Activated T-helper 17 cell treated with anti-CD3 and anti-CD28 coated beads, Interleukin-2, amount 50 U/mL, for 72 hours (primary cell): ENCODE measurements around the gene RNF38. TPM values are rescaled to one million over a fixed set of nuclear protein-coding genes. Genes with fewer than 3 reads are reported as not detected.
A peak's percentile ranks its signal among the peaks of the same experiment; 100 is the strongest.
"Not testable (repeated sequence)": the region's sequence is repeated elsewhere in the genome, so short reads cannot be mapped to it uniquely, and the experiment has no call there.

Experiments used
- ATAC-seq: fragments of 150-1000 bp; cut with Tn5 transposase; replicated peaks from 2 replicates; pipeline ENCODE4 v1.10.0; 2021; ENCODE audit warnings: mild to moderate bottlenecking, moderate library complexity
- H3K27ac Mint-ChIP-seq: one replicate; pipeline ENCODE4 v1.8.0; 2022; ENCODE audit warnings: mixed read lengths
- H3K27me3 Mint-ChIP-seq: one replicate; pipeline ENCODE4 v1.8.0; 2022; ENCODE audit warnings: mixed read lengths
- H3K36me3 Mint-ChIP-seq: one replicate; pipeline ENCODE4 v1.8.0; 2022; ENCODE audit warnings: low read depth, mild to moderate bottlenecking, mixed read lengths
- H3K4me1 Mint-ChIP-seq: one replicate; pipeline ENCODE4 v1.8.0; 2022; ENCODE audit warnings: mixed read lengths
- H3K4me3 Mint-ChIP-seq: one replicate; pipeline ENCODE4 v1.8.0; 2022; ENCODE audit warnings: mild to moderate bottlenecking, mixed read lengths
- H3K9me3 Mint-ChIP-seq: one replicate; pipeline ENCODE4 v1.8.0; 2022; ENCODE audit warnings: mixed read lengths
- total RNA-seq, 2 donors: library from RNA; stranded (reverse); gene quantifications; one replicate each; pipeline ENCODE4 v1.2.3, GENCODE V29; 2022

Gene RNF38
- total RNA-seq, 2 donors from 2014 or later: 39.1 to 39.3 TPM

DNA sequence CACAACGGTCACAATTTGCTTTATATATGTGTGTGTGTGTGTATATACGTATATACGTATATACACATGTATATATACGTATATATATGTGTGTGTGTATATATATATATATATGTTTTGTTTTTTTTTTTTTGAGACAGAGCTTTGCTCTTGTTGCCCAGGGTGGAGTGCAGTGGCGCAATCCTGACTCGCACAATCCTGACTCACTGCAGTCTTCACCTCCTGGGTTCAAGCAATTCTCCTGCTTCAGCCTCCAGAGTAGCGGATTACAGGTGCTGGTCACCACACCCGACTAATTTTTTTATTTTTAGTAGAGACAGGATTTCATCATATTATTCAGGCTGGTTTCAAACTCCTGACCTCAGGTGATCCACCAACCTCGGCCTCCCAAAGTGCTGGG is 3.1 kb downstream of the RNF38 start:
- ATAC-seq: no peak
- Mint-ChIP-seq H3K9me3 (no peaks in the 10 kb centered on the region), H3K4me1 (peaks cover 28% of the 10 kb centered on the region), H3K4me3 (no peak overlapping the region), H3K27me3 (no peaks in the 10 kb centered on the region), H3K36me3 (peaks cover 30% of the 10 kb centered on the region), H3K27ac (no peak overlapping the region)

DNA sequence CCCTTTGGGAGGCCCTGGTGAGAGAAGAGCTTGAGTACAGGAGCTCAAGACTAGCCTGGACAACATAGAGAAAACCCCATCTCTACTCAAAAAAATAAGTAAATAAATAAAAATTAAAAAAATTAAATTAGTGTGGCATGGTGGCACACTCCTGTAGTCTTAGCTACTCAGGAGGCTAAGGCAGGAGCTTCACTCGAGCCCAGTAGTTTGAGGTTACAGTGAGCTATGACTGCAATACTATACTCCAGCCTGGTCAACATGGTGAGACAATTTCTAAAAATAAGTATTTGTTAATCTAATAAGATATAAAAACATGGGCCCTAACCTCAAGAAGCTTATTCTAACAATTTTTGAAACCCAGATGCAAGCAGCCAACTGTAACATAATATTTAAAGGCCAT is 7.6 kb downstream of the RNF38 start:
- Mint-ChIP-seq H3K36me3 (peaks cover 52% of the 10 kb centered on the region), H3K4me1 (peaks cover 35% of the 10 kb centered on the region), H3K9me3 (no peaks in the 10 kb centered on the region), H3K4me3 (no peak overlapping the region), H3K27ac (no peak overlapping the region), H3K27me3 (no peaks in the 10 kb centered on the region)
- no peak for ATAC-seq

DNA sequence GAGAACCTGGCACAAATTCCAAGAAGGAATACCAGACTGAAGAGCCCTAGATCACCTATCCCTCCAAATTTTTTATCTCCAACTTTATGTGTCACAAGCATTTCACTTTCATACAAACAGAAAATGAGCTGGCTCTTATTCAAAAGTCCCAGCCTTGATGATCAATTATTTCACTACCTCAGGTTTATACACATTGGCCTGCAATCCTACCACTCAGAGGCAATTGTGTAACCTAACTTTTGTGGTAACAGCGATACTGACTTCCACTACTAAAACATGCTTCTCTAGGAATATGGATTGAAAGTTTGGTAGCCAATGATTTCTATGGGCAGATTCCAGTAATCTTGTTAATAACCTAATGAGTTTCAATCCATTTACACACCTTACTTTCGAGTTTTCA is 10.5 kb downstream of the RNF38 start:
- no peaks in the 10 kb centered on the region for H3K9me3 Mint-ChIP-seq
- H3K27me3 Mint-ChIP-seq: no peaks in the 10 kb centered on the region
- H3K36me3 Mint-ChIP-seq: peaks cover 64% of the 10 kb centered on the region
- H3K27ac Mint-ChIP-seq: peak overlapping the region; percentile 39
- peaks cover 36% of the 10 kb centered on the region for H3K4me1 Mint-ChIP-seq
- no peak overlapping the region for H3K4me3 Mint-ChIP-seq
- peak; percentile 77 for ATAC-seq

DNA sequence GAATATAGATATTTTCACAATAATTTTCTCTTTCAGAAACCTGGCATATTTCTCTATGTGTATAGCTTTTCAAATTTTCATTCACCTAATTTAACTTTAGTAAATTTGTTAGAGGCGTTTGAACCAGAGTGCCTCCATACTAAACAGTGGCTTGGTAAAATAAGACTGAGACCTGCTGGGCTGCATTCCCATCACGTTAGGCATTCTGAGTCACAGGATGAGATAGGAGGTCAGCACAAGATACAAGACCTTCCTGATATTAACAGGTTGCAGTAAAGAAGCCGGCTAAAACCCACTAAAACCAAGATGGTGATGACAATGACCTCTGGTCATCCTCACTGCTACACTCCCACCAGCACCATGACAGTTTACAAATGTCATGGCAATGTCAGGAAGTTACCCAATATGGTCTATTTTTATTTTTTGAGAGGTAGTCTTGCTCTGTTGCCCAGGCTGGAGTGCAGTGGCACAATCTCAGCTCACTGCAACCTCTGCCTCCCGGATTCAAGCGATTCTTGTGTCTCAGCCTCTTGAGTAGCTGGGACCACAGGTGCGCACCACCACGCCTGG is 13.6 kb downstream of the RNF38 start:
- not testable (repeated sequence) for H3K27ac Mint-ChIP-seq, H3K4me3 Mint-ChIP-seq, H3K9me3 Mint-ChIP-seq, H3K27me3 Mint-ChIP-seq, ATAC-seq
- H3K4me1 Mint-ChIP-seq: peaks cover 55% of the 10 kb centered on the region
- H3K36me3 Mint-ChIP-seq: peaks cover 59% of the 10 kb centered on the region

DNA sequence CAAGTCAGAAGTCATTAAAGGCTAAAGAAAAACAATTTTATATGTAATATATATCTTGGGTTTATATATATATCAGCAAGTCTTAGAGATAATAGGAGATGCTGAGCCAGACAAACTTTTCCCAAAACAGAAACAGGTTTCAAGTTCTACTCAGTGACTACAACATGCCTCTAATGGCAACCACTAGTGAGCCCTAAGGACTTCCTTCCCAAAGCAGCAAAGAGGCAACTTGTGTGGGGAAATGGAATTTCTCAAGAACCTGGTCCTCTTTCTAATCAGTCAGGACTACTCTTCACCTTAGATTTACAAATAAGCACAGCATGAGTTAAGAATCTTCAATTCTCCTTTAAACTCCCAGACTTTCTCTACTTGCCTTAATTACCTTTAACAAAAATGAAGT is 17.6 kb downstream of the RNF38 start:
- no peak for ATAC-seq
- H3K27me3 Mint-ChIP-seq: no peaks in the 10 kb centered on the region
- H3K4me3 Mint-ChIP-seq: peak overlapping the region; percentile 86
- peaks cover 25% of the 10 kb centered on the region for H3K36me3 Mint-ChIP-seq
- H3K4me1 Mint-ChIP-seq: peaks cover 48% of the 10 kb centered on the region
- H3K27ac Mint-ChIP-seq: peak overlapping the region; percentile 89
- no peaks in the 10 kb centered on the region for H3K9me3 Mint-ChIP-seq

DNA sequence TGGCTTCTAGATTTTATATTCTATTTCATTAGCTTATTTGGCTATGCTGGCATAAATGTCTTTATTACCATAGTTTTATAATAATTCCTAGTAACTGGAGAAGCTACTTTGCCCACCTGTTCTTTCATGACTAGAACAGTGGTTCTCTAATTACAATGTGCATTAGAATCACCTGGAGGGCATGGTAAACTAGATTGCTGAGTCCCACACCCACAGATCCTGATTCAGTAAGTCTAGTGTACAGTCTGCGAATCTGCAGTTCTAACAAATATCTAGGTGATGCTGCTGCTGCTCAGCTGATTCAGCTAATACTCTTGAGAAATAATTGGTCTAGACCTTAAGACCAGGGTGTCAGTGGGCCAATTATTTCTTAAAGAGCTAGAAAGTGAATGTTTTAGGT is 35.5 kb downstream of the RNF38 start:
- peaks cover 67% of the 10 kb centered on the region for H3K36me3 Mint-ChIP-seq
- H3K27me3 Mint-ChIP-seq: no peaks in the 10 kb centered on the region
- H3K9me3 Mint-ChIP-seq: no peaks in the 10 kb centered on the region
- no peak for ATAC-seq
- no peaks in the 10 kb centered on the region for H3K4me1 Mint-ChIP-seq
- H3K27ac Mint-ChIP-seq: no peak overlapping the region
- H3K4me3 Mint-ChIP-seq: no peak overlapping the region

DNA sequence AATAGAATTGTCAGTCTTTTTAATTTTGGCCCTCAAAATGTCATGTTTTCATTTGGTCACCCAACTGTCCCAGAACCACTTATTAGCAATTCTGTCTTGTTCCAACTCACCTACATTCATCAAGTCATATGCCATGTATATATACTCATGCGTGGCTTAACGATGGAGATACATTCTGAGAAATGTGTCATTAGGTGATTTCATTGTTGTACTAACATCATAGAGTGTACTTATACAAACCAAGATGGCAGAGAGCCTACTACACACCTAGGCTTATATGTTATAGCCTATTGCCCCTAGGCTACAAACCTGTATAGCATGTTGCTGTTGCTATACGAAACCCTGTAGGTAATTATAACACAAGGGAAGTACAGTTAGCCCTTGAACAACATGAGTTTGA is 36.6 kb downstream of the RNF38 start:
- no peak overlapping the region for H3K27ac Mint-ChIP-seq
- no peaks in the 10 kb centered on the region for H3K9me3 Mint-ChIP-seq
- no peaks in the 10 kb centered on the region for H3K4me1 Mint-ChIP-seq
- no peak overlapping the region for H3K4me3 Mint-ChIP-seq
- no peaks in the 10 kb centered on the region for H3K27me3 Mint-ChIP-seq
- peak; percentile 67 for ATAC-seq
- peaks cover 65% of the 10 kb centered on the region for H3K36me3 Mint-ChIP-seq

DNA sequence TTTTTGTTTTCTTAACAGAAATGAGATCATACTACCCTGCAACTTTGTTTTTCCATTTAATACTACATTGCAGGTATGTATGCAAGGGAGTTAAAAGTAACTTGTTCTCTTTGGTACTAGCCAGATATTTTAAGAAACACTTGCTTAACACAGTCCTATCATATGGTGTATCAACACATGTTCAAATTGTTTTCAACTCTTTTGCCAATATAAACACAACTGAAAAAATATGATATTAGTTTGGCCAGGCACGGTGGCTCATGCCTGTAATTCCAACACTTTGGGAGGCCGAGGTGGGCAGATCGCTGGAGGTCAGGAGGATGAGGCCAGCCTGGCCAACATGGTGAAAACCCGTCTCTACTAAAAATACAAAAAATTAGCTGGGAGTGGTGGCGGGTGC is 41.6 kb downstream of the RNF38 start:
- Mint-ChIP-seq H3K9me3 (no peaks in the 10 kb centered on the region), H3K4me3 (no peak overlapping the region), H3K4me1 (no peaks in the 10 kb centered on the region), H3K27ac (no peak overlapping the region), H3K27me3 (no peaks in the 10 kb centered on the region), H3K36me3 (peaks cover 76% of the 10 kb centered on the region)
- no peak for ATAC-seq

DNA sequence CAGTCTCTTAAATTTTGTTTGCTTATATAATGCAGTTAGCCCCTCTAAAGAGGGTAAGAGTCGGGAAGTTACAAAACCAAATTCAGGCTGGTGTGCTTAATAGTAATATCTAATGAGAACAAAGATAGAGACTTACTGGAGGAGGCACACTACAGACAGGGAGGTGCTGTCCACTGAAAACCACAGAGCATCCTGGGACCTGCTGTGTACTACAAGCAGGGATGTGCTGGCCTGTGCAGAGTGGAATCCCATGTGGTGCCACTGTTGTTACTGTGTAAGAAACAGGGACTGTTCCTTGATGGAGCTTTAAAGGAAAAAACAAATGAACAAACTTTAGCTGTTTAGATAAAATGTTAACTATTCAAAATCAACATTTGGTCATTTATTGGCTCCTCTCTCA is 42.4 kb downstream of the RNF38 start:
- H3K27me3 Mint-ChIP-seq: no peaks in the 10 kb centered on the region
- H3K36me3 Mint-ChIP-seq: peaks cover 76% of the 10 kb centered on the region
- no peak overlapping the region for H3K27ac Mint-ChIP-seq
- ATAC-seq: no peak
- H3K4me3 Mint-ChIP-seq: no peak overlapping the region
- no peaks in the 10 kb centered on the region for H3K4me1 Mint-ChIP-seq
- no peaks in the 10 kb centered on the region for H3K9me3 Mint-ChIP-seq

DNA sequence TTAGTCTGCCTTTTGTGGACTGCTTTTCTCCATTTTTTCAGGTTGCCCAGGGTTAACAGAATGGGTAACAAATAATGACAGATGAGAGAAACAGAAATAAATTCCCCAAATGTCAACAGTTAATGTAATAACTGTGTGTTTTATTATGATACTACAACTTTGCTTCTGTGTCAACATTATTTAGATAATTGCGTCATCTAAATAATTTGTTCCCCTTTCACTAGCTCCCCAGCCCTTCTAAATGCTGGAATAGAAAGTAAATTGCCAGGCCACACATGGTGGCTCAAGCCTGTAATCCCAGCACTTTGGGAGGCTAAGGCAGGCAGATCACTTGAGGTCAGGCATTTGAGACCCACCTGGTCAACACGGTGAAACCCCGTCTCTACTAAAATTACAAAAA is 53.5 kb downstream of the RNF38 start:
- H3K36me3 Mint-ChIP-seq: peaks cover 98% of the 10 kb centered on the region
- no peaks in the 10 kb centered on the region for H3K9me3 Mint-ChIP-seq
- H3K27ac Mint-ChIP-seq: no peak overlapping the region
- no peak for ATAC-seq
- peaks cover 6% of the 10 kb centered on the region for H3K4me1 Mint-ChIP-seq
- no peak overlapping the region for H3K4me3 Mint-ChIP-seq
- H3K27me3 Mint-ChIP-seq: no peaks in the 10 kb centered on the region

DNA sequence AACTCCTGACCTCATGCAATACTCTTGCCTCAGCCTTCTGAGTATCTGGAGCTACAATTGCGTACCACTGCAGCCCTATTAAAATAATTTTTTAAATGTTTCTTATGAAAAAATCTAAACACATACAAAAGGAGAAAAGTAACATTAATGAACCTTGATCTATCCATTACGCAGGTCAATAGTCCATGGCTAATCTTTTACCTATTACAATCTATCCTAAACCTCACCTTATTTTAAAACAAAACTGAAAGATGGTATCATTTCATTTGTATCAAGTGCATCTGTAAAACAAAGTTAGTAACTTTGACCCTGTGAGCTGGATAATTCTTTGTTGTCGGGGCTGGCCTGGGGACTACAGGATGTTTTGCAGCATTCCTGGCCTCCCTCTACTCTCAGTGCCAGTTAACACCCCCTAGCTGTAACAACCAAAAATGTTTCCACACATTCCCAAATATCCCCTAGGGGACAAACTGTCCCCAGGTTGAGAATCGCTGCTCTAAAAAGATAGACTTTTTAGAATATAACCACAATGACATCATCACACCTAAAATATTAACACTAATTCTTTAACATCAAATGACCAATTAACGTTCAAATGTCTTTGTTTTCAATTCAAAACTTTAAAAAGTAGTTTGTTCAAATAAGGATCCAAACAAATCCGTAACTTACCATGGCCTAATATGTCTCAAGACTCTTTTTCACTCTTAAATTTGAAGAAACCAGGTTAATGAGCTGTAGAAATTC is 54.8 kb downstream of the RNF38 start:
- Mint-ChIP-seq H3K4me1 (peaks cover 6% of the 10 kb centered on the region), H3K4me3 (no peak overlapping the region), H3K9me3 (no peaks in the 10 kb centered on the region), H3K27ac (no peak overlapping the region), H3K36me3 (peaks cover 98% of the 10 kb centered on the region), H3K27me3 (no peaks in the 10 kb centered on the region)
- no peak for ATAC-seq

DNA sequence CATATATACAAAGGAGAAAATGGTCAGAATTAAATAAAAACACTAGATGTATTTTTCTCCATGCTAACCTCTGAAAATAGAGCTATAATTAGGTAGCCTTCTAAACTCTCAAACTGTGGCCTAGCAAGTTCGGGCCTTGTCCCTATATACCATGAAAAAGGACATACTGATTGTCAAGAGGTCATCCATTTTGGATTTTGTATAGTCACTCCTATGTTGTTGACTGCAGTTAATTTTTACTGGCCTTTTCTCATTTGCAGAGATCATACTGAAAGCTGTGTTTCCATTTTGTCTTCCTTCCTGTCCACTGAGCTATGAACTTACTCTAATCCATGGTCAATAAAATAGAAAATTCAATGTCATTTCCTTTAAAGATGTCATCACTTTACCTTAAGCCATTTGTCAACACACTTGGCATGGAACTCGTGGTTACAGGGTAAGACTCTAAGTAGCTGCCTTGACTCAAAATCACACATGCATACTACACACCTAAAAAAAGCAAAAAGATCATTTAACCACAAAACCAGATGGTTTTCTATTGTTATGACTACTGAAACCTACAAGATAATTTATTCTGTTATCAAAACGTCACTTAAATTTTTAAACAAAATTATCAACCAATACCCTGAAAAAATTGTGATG is 58.0 kb downstream of the RNF38 start:
- H3K9me3 Mint-ChIP-seq: no peaks in the 10 kb centered on the region
- H3K36me3 Mint-ChIP-seq: peaks cover 98% of the 10 kb centered on the region
- H3K27me3 Mint-ChIP-seq: no peaks in the 10 kb centered on the region
- H3K4me1 Mint-ChIP-seq: peaks cover 6% of the 10 kb centered on the region
- H3K27ac Mint-ChIP-seq: peak overlapping the region; percentile 84
- peak; percentile 96 for ATAC-seq
- no peak overlapping the region for H3K4me3 Mint-ChIP-seq

DNA sequence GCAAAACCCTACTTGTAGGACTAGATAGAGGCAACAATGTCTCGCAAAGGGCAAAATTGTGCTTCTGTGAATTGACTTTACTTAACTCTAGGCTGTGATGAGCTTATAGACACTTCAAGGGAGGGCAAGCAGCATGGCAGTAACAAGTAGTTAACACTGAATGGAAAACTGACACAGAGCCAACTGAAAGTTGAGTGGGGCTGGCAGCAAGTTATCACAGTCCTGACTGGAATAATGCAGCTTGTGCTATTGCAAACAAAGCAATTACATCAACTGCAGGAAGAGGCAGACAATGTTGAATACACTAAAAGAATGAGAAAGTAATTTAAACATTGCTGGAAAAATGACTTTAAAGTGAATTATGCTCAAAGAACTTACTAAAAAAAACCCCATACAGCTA is 62.2 kb downstream of the RNF38 start:
- no peaks in the 10 kb centered on the region for H3K9me3 Mint-ChIP-seq
- H3K4me1 Mint-ChIP-seq: peaks cover 6% of the 10 kb centered on the region
- peaks cover 88% of the 10 kb centered on the region for H3K36me3 Mint-ChIP-seq
- H3K27me3 Mint-ChIP-seq: no peaks in the 10 kb centered on the region
- H3K27ac Mint-ChIP-seq: peak overlapping the region; percentile 49
- no peak for ATAC-seq
- no peak overlapping the region for H3K4me3 Mint-ChIP-seq

DNA sequence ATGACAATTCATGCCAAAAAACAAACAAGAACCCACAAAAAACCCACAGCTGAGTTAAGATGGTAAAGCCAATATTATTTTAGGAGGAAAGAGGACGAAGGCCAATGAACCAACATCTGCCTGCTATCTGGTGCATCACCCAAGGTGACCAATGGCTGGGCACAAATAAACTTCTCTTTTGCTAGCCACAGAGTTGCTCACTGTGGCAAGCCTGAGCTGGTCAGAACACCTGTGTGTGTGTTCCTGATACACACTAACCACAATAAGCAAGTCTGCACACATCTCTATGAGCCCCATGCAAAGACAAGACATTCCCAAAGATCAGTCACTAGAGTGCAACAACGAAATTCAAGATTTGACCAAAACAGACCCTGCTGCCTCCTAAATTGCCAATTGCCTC is 63.1 kb downstream of the RNF38 start:
- H3K4me3 Mint-ChIP-seq: no peak overlapping the region
- no peaks in the 10 kb centered on the region for H3K9me3 Mint-ChIP-seq
- H3K4me1 Mint-ChIP-seq: peaks cover 2% of the 10 kb centered on the region
- H3K36me3 Mint-ChIP-seq: peaks cover 80% of the 10 kb centered on the region
- no peaks in the 10 kb centered on the region for H3K27me3 Mint-ChIP-seq
- peak overlapping the region; percentile 23 for H3K27ac Mint-ChIP-seq
- ATAC-seq: no peak
